Activated CD8-positive, alpha-beta memory T cell treated with anti-CD3 and anti-CD28 coated beads, Interleukin-2, amount 50 U/mL, for 24 hours (primary cell): ENCODE data around the gene PGP.

Experiments used
- DNase-seq: peaks from one replicate; pipeline ENCODE4 v3.0.0-alpha.2; 2020; ENCODE audit errors: extremely low read depth

The PGP gene

DNA sequence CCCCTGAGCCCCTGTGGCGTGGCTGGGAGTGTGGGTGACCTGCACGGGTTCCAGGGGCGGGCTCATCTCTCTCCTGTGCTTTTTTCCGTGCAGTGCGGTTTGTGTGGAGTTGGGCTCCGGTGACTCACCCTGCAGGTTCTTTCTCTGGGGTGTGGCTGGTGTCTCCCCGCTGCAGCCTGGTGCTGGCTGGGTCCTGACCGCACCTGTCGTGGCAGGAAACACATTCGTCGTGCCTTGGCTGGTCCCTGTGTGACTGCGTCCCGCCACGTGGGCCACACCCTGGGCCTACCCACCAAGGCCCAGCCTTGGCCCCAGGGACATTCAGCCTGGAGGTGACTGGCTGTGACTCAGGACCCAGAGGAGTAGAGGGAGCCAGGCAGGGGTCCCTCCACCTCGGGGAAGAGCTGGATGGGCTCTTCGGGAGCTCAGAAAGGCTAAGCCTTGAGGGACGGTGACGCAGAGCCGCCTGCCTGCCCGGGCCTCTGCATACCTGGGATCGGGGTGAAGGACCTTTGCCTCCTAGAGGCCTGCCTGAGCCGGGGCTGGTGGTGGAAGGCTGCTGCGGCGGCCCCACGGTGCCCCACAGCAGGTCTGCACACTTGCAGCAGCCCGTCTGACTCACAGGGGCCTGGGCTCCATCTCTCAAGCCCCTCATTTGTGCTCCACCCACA, 51.3 kb downstream of the PGP start:
- DNase-seq: no peak

- DNase-seq: no peak
Observed at GRCh38 chr16:2162676-2163118, 51.9 kb downstream of the PGP start.

DNA sequence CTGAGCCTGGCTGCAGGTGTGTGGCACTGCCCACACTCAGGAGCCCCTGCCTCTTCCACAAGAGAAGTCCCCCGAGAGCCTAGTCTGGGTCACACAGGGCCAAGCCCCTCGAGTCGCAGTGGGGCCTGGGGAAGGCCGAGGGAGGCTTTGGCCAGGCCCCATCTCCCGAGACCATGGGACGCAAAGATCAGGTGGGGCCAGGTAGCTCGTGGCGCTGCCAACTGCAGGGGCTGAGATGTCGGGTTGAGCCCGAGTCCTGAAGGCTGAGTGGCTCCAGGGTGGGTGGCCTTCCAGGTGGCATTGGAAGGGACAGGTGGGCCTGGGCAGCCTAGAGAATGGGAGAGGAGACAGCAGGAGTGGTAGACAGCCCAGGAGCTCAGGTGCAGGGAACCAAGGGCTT, 52.7 kb downstream of the PGP start:
- DNase-seq: no peak
